NCI-H2227 (cell line): Measurements from ENCODE around the gene SLC26A6.

ENCODE experiments used
- DNase-seq: peaks from one replicate; lab custom pipeline; 2025; ENCODE audit not compliant: unreplicated experiment; lab: John Stamatoyannopoulos, UW

Gene SLC26A6

DNA sequence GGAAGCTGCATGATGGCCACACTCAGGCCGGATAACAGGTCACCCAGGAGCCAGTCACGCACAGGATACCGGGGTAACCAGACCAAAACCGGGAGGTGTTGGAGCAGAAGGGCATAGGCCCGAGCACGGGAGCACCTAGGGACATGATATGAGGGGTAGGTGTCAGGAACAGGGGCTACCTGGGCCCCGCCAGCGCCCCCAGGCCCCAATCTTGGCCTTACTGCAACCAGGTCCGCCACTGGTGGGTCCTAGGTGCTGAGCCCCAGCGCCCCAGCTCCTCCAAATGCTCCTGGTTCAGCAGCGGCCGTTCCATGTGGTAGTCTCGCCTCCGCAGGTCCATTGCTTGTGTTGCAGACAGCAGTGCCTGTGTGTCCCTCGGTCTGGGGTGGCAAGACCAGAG lies 2.0 kb downstream of the SLC26A6 start:
- DNase-seq, result no peak

DNA sequence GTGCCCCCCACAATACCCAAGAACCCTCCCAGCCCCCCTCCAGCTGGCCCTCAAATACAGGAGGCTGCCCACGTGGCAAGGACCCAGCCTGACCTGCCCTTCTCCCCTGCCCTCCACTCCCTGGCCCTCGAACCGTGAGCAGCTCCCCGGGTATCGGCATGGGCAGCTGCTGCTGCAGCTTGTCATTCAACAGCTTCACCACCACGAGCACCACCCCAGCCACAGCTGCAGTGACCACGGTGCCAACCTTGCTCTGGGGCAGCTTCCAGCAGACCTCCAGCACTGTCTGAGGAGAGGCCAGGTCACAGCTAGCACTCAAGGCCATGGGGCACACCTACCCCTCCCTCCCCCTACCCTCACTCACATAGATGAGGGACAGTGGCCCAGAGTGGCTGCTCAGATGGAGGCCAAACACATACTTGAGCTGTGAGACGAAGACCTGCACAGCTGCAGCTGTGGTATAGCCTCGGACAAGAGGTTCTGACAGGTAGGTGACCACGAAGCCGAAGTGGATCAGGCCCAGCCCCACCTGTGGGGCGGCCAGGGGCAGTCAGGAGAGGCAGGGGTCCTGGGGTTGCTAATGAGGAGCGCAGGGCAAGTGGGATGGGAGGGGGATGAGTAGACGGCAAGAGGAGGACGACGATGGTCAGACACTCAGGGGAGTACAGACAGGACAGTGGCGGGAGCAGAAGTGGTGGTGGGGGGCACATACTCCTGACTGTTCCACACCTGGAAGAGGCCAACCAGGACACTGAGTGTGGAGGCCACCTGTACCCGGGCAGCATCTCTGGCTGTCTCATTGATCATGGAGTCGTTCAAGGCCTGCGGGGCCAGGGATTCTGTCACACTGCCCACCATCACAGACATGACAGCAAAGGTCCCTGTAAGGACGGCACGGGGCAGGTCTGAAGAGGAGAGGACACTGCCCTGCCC lies 3.5 kb downstream of the SLC26A6 start:
- DNase-seq, result no peak

DNA sequence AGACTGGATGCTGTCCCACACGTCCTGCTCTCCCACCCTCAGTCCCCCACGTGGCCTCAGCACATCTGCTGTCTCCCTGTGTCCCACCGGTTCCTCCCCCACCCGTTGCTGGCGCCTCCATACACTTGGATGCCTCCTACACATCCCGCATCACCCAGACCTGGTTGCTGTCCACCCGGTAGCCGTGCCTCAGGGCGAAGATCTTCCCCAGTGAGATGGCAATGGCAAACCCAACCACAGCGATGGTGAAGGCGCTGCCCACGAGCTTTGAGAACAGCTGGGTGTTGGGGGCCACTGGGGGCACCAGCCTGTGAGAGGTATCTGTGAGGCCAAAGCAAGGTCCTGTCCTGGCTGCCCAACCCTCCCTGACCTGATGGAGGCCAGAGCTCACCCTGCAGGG lies 4.4 kb downstream of the SLC26A6 start:
- DNase-seq, result no peak

DNA sequence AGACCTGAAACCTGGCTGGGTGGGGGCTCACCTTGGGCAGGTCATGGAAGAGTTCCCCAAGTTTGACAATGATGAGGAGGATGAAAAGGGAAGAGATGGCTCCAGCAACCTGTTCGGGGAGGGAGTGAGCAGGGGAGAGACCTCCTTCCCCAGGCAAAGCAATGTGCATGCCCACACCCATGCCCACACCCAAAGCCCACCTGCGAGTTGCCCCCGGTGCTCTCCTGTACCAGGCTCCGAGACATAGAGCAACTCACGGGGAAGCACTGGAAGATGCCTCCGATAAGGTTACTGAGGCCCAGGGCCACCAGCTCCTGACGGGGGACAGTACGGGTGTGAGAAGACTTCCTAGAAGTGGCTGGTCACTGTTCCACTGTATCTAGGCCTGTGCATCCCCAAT lies 4.9 kb downstream of the SLC26A6 start:
- no peak for DNase-seq

DNA sequence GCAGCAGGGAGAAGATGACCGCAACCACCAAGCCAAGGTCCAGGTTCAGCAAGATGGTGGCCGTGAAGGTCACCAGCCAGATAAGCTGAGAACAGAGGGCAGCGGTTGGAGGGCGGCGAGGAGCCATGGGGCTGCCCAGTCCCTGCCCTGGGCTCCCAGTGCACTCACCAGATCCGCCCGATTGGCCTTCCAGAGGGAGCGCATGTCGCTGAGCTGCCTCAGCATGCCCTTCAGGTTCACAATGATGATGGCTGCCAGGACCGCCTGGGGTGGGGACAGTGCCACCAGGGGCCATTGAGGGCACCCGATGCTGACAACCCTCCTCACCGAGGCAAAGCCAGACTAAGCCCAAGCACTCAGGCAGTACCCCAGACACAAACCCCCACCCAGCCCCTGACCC lies 5.4 kb downstream of the SLC26A6 start:
- no peak for DNase-seq

DNA sequence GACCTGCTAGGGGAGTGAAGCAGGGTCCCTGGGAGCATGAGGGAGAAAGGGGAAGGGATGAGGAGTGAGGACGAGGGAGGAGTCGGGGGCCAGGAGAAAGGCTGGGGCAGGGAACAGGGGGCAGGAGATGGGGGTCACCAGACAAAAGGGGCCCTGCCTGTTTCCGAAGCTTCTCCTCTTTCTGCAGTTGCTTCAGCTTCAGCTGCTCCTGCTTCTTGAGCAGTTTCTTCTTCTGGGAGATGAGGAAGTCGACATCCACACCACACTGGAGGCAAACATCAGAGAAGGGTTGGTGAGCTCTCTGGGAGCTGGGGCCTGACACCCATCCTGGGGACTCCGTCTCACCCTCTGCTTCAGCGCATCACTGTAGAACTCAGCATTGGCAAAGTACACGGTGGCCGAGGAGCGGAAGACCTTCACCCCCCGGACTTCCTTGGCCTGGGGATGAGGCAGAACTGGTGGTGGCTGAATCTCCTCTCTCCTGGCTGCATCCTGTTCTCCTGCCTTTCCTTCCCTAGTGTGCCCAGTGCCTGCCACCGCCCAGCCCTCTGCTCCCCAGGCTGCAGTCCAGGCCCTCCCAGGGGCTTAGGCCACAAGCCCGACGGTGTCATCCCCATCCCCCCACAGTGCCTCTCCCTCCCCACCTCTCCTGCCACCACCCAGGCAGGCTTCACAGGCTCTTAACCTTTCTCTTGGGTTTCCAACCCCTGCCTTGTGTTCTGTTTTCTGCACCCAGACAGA lies 6.8 kb downstream of the SLC26A6 start:
- no peak for DNase-seq

DNA sequence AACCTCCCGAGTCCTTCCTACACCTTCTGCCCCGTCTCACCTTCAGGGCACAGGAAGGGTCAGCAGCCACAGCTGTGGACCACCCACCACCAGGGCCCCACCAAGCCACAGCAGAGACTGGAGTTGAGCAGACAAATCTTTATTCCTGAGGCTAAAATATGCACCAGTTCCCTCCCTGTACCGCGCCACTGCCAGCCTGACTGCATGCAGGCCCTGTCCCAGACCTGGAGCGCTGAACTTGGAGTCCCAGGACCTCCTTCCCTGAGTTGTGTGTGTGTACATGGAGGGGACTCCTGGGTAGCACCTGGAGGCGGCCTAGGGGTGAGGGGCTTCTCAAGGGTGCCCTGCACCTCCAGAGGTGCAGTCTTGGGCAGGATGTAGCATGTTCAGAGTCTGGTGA lies 9.7 kb downstream of the SLC26A6 start:
- no peak for DNase-seq

DNA sequence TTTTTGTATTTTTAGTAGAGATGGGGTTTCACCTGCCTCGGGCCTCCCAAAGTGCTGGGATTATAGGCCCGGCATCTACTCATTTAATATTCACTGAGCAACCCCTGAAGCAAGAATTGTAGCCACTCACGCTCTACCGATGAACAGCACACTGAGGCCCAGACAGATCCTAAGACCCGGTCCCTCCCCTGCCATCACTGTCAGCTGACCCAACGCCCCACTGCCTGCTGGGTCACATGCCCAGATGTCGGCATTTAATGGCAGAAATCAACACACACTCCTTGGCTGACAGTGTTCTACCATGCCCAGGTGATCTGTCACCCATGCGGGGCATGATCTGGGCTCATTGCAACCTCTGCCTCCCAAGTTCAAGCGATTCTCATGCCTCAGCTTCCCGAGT lies 10.5 kb downstream of the SLC26A6 start:
- DNase-seq, result no peak

DNA sequence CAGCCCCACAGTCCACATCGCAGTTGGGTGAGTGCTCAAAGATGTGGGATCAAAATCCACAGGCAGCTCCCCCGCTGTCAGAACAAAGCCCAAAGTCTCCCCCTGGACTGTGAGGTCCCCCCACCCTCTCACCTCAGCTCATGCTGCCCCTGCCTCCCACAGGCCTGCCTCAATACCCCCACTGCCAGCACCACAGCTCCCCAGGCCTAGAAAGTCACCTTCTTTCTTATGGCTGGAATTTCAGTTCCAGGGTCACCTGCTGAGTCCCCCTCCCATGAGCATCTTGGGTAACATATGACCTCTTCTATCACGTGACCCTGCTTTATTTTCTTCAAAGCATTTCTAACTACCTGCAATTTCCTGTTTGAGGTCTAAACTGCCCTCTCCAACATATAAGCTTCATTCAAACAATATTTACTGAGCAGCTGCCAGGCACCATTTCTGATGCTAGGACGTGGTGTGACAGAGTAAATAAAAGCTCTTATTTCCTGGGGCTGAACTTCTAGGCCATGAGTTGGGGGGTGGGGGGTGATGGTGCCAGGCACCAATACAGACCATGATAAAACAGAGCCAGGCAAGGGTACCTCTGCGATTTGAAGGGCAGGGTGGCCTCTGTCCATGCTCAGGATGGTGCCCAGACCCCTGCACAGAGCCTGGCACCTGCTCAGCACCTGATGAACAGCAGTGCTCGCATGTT lies 11.3 kb downstream of the SLC26A6 start:
- DNase-seq, result no peak

DNA sequence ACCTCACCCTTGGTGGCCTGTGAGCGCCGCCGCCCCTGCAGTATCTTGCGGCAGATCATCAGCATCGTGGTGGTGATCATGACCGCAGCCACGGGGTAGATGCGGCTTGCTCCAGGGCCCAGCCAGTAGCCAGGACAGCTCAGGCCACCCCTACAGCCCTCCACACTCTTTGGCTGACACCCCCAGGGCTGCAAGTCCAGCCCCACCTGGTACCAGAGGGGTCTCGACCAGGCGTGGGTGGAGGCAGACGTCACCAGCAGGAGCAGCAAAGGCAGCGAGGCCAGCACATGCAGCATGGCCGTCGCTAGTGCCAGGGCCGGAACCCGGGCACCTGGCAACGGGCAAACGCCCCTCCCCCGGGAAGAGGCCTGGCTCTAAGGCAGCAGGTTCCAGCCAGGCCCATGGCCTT lies 13.8 kb downstream of the SLC26A6 start, which contains the start of gene TMEM89:
TMEM89 (minus strand) TSS at position 309 of the 409 bp plus-strand sequence; CDS start at position 296, 13 bp downstream.
- DNase-seq, result no peak

DNA sequence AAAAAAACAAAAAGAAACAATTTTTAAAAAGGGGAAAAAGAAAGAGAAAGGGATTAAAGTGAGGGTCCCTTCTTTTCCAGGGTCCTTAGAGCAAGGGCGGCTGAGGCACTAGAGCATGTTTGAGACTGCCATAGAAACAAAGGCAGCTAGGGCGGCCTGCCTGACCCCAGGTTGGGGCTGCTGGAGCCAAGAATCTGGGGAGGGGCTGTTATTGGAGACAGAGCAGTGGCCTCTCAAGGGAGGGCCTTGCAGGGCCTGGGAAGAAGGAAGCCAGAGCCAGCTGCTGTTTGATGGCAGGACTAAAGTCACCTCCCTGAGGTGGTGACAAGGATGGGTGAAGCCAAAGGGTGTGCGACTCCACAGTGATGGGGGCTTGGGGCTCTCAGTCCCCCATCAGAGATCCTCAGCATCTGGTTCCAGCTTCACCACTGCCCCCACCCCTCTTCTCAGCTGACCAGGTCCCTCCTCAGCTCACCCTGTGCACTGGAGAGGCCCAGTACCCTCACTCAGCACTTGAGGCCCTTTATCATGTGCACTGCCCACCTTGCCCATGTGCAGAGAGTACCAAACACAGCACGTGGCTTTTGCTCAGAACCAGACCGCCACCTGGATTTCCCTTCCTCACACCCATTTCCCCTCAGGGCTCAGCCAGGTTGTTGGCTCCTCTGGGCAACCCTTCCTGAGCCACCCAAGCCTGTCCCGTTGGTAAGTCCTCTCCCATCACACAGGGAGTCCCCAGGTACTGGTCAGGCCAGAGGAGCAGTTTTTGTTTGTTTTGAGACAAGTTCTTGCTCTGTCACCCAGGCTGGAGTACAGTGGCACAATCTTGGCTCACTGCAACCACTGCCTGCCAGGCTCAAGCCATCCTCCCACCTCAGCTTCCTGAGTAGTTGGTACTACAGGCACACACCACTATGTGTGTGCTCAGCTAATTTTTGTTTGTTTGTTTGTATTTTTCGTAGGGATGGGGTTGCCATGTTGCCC lies 15.4 kb downstream of the SLC26A6 start:
- no peak for DNase-seq

DNA sequence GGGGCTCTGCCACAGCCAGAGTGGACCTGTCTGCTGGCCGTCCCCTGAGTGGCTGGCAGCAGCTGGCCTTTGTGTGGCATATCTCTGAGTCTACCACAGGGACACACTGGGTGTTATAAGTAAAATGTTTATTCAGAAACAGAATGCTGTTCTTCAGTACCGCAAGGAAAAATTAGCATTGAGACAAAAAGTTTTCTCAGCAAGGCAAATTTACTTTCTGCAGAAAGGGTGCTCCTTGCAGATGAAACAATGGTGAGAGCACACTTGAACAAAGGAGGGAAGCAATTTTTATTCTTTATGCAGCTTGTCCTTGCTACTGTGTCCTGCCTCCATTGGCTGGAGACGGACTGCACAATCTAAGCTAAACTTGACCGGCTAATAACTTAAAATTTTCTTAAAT lies 17.7 kb downstream of the SLC26A6 start:
- no peak for DNase-seq

DNA sequence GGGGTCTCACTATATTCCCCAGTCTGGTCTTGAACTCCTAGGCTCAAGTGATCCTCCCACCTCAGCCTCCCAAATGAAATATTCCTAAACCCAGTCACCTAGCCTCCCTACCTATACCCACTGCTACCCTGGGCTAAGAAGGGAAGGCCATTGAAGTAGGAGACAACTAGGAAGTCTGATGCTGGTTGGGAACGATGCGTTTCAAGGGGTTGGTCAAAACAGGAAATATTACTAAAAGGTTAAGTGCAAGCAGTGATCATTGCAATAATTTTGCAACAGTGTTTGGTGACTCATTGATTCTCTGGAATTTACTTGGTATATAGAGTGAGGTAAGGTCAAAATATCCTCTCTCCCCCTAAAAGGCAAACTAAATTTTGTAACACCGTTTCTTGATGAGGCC lies 21.2 kb downstream of the SLC26A6 start:
- DNase-seq, result no peak

DNA sequence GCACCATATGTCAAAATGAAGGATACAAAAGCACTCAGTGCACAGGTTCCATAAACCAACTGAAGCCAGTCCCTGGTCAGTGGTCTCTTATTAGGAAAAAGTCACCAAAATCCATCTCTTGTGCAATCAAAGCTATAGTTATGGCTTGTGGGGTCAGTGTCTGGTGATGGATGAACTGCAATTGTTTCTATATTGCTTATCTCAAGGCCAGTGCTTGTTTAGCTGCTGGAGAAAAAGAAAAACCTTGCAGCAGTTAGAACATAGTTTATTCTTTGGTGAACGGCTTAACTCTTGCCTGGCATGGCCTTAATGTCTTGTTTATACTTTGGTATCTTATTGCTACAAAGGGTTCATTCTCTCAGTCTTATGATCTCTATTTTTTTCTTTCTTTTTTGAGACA lies 23.0 kb downstream of the SLC26A6 start:
- DNase-seq, result no peak

DNA sequence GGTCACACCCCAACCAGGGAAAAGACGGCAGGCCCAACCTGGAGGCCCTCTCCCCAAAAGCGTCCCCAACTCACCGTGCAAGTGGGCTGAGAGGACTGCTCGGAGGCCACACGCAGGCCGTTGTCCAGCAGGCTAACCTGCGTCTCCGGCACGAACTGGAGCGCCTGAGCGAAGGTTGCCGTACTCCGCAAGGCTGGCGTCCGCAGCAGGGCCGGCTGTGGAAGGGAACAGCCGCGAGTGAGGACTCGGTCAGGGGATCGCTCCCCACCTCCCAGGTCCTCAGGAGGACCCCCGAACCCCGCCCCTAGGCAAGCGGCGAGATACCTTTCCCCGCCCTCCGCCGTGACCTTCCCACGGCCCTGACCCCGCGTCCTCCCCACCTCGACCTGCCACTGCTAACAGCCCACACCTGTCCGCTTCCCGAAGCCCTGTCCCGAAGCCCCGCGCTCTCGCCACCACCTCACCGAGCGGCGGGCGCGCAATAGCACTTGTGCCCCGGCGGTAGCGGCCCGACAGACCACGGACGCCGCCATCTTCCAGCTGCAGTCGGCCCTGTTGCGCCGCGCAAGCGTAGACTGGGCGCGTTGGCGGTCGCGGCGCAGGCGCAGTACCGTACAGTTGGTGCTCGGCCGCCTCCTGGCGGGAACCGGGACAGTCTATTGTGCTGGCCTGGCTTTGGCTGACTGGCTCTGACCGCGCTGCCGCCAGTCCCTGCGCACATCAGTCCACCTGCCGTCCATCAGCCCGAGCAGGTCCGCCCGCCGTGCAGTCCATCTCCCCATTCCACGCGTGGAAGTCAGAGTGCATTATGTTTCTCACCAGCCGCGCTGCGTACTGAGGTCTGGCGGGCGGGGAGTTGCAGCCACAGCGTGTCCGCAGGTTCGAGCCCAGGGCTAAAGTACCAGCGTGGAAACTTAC lies 25.9 kb downstream of the SLC26A6 start, which contains the start of gene UQCRC1:
UQCRC1 (minus strand) TSS at position 559 of the 918 bp plus-strand sequence; CDS start at position 533, 26 bp downstream.
- DNase-seq, result peak; percentile 93

DNA sequence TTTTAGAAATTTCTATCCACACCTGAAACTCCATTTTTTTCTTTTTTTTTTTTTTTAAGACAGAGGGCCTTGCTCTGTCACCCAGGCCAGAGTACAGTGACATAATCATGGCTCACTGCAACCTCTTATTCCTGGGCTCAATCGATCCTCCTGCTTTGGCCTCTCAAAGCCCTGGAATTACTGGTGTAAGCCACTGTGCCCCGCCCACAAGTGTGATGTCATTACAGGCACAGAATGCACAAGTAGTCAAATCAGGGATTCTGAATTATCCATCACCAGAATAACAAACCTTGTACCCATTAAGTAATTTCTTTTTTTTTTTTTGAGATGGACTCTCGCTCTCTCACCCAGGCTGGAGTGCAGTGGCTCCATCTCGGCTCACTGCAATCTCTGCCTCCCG lies 27.7 kb downstream of the SLC26A6 start:
- DNase-seq, result peak; percentile 5

DNA sequence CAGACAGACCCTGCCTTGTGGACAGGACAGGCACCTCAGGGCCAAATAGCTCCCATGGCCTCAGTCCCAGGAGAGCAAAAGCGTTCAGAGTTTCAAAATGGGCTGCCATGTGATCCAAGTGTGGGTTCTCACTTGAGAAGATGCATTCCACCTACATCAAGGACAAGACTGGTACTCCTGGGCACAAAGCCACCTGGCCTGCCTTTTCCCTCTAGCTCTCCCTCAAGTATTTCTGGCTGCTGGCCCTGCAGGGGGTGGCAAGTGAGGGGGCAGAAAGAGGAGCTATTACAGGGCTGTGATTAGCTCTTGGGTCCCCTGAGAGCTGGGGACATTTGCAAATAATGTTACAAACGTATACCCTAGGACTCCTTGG lies 33.7 kb downstream of the SLC26A6 start:
- no peak for DNase-seq

DNA sequence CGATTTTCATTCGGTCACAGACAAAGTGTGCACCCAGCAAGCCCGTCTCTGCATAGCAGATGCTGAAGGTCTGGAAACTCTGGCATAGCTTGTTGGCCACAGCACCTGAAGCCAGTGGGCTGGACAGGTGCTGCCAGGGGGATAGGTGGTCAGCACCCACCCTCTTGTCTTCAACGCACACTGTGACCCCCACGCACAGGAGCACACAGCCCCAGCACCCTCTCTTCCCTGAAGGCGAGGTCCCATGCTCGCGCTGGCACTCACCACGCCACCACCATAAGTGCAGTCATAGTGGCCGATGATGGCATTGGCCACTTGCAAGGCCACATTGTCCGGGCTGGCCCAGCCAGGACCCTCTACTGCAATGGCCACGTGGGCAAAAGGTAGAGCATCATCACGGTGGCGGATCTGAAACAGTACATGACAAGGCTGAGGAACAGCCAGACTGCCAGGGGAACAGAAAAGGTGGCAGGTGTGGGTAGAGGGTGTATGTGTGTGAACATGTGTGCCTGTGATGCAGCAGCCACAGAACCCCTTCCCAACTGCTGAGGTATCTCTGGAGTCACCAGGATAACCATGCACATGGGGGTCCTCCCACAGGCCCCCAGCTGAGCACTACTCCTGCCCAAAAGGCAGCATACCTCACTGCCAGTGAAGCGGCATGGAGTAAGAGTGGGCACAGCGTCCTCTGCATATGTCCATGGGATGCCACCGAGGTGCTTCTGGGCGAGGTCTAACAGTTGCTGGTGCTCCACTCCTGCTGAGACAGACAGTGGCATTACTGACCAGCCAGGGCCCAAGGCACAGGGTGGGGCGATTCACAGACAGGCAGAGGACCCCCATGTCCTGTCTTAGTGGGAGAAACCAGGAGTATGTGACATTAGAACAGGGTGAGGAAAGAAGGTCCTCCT lies 34.3 kb downstream of the SLC26A6 start:
- DNase-seq, result no peak
